ENCODE results near the gene ITGA11. TPM values are rescaled to one million over a fixed set of nuclear protein-coding genes. Genes with fewer than 3 reads are reported as not detected.

Gene ITGA11
- total RNA-seq, 1 donor from 2014 or later: 193 TPM

DNA sequence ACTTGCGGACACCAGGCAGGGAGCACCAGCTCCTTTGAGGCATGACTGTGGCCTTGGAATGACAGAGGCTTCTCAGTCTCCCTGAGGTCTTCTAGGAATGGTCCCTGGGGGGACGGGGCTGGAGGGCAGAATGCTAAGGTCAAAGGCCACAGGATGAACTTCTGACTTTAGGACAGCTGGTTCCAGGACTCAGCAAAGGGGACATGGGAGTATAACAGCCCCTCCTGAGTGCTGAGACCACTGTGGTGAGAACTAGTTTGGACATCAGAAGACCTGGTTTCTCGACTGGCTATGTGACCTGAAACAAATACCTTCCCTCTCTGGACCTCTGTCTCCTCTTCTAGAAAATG is 17.8 kb downstream of the ITGA11 start:
- Histone ChIP-seq H3K9ac (ENCODE audit: low read length) (no peak overlapping the region), H3K27ac (ENCODE audit: low read depth, low read length) (no peak overlapping the region), H4K20me1 (ENCODE audit: insufficient read depth, low read length) (peaks cover 97% of the 10 kb centered on the region), H3K4me2 (ENCODE audit: low read length) (no peak overlapping the region), H3K4me1 (ENCODE audit: insufficient read depth, low read length) (peaks cover 12% of the 10 kb centered on the region), H2AFZ (ENCODE audit: low read depth, low read length) (no peak overlapping the region), H3K36me3 (ENCODE audit: insufficient read depth, low read length) (no peaks in the 10 kb centered on the region), H3K79me2 (ENCODE audit: insufficient read depth, low read length) (peaks cover 96% of the 10 kb centered on the region), H3K9me3 (ENCODE audit: insufficient read depth, low read depth, low read length) (no peaks in the 10 kb centered on the region), H3K27me3 (ENCODE audit: insufficient read depth, low read length) (no peaks in the 10 kb centered on the region), H3K4me3 (ENCODE audit: insufficient read depth, low read depth, low read length) (no peak overlapping the region)
- DNase-seq (ENCODE audit: low read depth): no peak
- Mint-ChIP-seq H3K9me3 (ENCODE audit: unreplicated experiment) (no peaks in the 10 kb centered on the region), H3K4me3 (ENCODE audit: unreplicated experiment) (no peak overlapping the region), H3K27me3 (ENCODE audit: low read depth, unreplicated experiment) (peaks cover 3% of the 10 kb centered on the region), H3K27ac (ENCODE audit: unreplicated experiment) (no peak overlapping the region), H3K4me1 (ENCODE audit: low read depth, unreplicated experiment) (peaks cover 38% of the 10 kb centered on the region), H3K36me3 (ENCODE audit: low read depth, unreplicated experiment) (peaks cover 43% of the 10 kb centered on the region)
- no peak for FAIRE-seq
- TF ChIP-seq, protein P1, sequence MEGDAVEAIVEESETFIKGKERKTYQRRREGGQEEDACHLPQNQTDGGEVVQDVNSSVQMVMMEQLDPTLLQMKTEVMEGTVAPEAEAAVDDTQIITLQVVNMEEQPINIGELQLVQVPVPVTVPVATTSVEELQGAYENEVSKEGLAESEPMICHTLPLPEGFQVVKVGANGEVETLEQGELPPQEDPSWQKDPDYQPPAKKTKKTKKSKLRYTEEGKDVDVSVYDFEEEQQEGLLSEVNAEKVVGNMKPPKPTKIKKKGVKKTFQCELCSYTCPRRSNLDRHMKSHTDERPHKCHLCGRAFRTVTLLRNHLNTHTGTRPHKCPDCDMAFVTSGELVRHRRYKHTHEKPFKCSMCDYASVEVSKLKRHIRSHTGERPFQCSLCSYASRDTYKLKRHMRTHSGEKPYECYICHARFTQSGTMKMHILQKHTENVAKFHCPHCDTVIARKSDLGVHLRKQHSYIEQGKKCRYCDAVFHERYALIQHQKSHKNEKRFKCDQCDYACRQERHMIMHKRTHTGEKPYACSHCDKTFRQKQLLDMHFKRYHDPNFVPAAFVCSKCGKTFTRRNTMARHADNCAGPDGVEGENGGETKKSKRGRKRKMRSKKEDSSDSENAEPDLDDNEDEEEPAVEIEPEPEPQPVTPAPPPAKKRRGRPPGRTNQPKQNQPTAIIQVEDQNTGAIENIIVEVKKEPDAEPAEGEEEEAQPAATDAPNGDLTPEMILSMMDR (IDR thresholded peaks at IDR 0.05; ENCODE audit: insufficient read depth, low read depth, low read length): no peak
- TF ChIP-seq EZH2 (IDR thresholded peaks at IDR 0.05; ENCODE audit: insufficient read depth, low read length): no peak

DNA sequence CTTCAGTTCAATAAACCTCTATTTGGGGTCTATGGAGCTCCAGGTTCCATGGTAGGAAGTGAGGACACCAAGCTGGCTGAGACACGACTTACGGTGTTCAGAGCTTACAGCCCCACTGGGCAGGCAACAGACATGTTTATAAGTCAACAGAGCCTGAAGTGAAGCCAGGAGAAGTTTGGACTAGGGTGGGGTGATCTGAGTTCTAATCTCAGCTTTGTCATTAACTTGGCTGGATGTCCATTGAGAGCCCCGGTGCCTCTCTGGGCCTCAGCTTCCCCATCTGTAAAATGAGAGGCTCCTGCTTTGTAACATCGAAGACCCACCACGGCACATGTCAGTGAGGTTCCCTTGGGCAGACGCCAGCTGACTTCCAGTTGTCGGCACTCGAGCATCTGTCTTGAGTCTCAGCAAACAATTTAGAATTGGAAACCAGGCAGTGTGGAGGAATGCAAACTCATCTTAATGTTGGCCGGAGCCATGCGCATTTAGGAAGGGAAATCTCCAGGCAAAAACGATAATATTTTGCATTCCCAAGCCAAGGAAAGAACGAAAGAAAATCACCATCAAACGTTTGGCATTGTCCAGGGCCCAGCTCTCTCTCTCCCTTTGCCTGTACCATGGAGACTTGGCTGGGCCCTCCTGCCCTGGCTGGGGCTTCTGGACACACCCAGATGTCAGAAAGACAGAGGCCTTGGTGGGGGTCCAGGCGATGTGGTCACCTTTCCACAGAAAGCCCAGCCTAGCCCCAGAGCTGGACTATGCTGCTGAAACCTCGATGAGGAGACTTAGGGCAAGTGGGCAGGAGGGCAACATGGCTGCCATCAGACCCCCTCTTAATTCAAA is 18.4 kb downstream of the ITGA11 start:
- H3K9me3 Mint-ChIP-seq (ENCODE audit: unreplicated experiment): no peaks in the 10 kb centered on the region
- no peaks in the 10 kb centered on the region for H3K27me3 ChIP-seq (ENCODE audit: insufficient read depth, low read length)
- H4K20me1 ChIP-seq (ENCODE audit: insufficient read depth, low read length): peaks cover 97% of the 10 kb centered on the region
- TF ChIP-seq EZH2 (IDR thresholded peaks at IDR 0.05; ENCODE audit: insufficient read depth, low read length): no peak
- TF ChIP-seq, protein P1 (IDR thresholded peaks at IDR 0.05; ENCODE audit: insufficient read depth, low read depth, low read length): no peak
- no peaks in the 10 kb centered on the region for H3K9me3 ChIP-seq (ENCODE audit: insufficient read depth, low read depth, low read length)
- DNase-seq (ENCODE audit: low read depth) (no peak), FAIRE-seq (no peak)
- H3K4me3 Mint-ChIP-seq (ENCODE audit: unreplicated experiment): no peak overlapping the region
- no peak overlapping the region for H3K4me3 ChIP-seq (ENCODE audit: insufficient read depth, low read depth, low read length)
- H3K36me3 Mint-ChIP-seq (ENCODE audit: low read depth, unreplicated experiment): peaks cover 43% of the 10 kb centered on the region
- H3K27me3 Mint-ChIP-seq (ENCODE audit: low read depth, unreplicated experiment): peaks cover 7% of the 10 kb centered on the region
- H3K4me1 ChIP-seq (ENCODE audit: insufficient read depth, low read length): peaks cover 6% of the 10 kb centered on the region
- H3K36me3 ChIP-seq (ENCODE audit: insufficient read depth, low read length): no peaks in the 10 kb centered on the region
- peaks cover 96% of the 10 kb centered on the region for H3K79me2 ChIP-seq (ENCODE audit: insufficient read depth, low read length)
- no peak overlapping the region for H2AFZ ChIP-seq (ENCODE audit: low read depth, low read length)
- no peak overlapping the region for H3K27ac Mint-ChIP-seq (ENCODE audit: unreplicated experiment)
- no peak overlapping the region for H3K27ac ChIP-seq (ENCODE audit: low read depth, low read length)
- no peak overlapping the region for H3K9ac ChIP-seq (ENCODE audit: low read length)
- no peak overlapping the region for H3K4me2 ChIP-seq (ENCODE audit: low read length)
- H3K4me1 Mint-ChIP-seq (ENCODE audit: low read depth, unreplicated experiment): peaks cover 32% of the 10 kb centered on the region

DNA sequence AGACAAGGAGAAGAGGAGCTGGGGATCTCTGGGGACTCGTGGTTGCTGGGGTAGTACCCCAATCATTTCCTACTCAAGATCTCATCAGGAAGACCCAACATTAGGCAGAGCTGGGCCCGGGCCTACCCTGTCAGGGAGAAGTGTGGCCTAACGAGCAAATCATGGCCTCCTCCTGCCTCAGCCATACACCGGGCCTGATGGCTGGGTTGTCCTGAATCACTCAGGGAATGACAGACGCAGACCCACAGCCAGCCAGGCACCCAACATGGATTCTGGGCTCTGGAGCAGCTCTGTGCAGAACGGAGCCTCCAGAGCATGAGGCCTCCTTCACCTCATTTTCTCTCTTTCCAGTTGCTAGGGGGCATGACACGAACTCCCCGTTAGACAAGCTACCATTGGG is 19.7 kb downstream of the ITGA11 start:
- Histone ChIP-seq H3K9ac (ENCODE audit: low read length) (no peak overlapping the region), H3K4me2 (ENCODE audit: low read length) (no peak overlapping the region), H3K9me3 (ENCODE audit: insufficient read depth, low read depth, low read length) (no peaks in the 10 kb centered on the region), H2AFZ (ENCODE audit: low read depth, low read length) (no peak overlapping the region), H3K4me3 (ENCODE audit: insufficient read depth, low read depth, low read length) (no peak overlapping the region), H3K36me3 (ENCODE audit: insufficient read depth, low read length) (peaks cover 3% of the 10 kb centered on the region), H3K79me2 (ENCODE audit: insufficient read depth, low read length) (peaks cover 97% of the 10 kb centered on the region), H3K27me3 (ENCODE audit: insufficient read depth, low read length) (no peaks in the 10 kb centered on the region), H4K20me1 (ENCODE audit: insufficient read depth, low read length) (peaks cover 99% of the 10 kb centered on the region), H3K27ac (ENCODE audit: low read depth, low read length) (no peak overlapping the region), H3K4me1 (ENCODE audit: insufficient read depth, low read length) (peaks cover 4% of the 10 kb centered on the region)
- H3K36me3 Mint-ChIP-seq (ENCODE audit: low read depth, unreplicated experiment): peaks cover 49% of the 10 kb centered on the region
- no peak for FAIRE-seq
- TF ChIP-seq, protein P1 (IDR thresholded peaks at IDR 0.05; ENCODE audit: insufficient read depth, low read depth, low read length): no peak
- TF ChIP-seq EZH2 (IDR thresholded peaks at IDR 0.05; ENCODE audit: insufficient read depth, low read length): no peak
- DNase-seq (ENCODE audit: low read depth): no peak
- peaks cover 7% of the 10 kb centered on the region for H3K27me3 Mint-ChIP-seq (ENCODE audit: low read depth, unreplicated experiment)
- H3K9me3 Mint-ChIP-seq (ENCODE audit: unreplicated experiment): no peaks in the 10 kb centered on the region
- H3K27ac Mint-ChIP-seq (ENCODE audit: unreplicated experiment): no peak overlapping the region
- no peak overlapping the region for H3K4me3 Mint-ChIP-seq (ENCODE audit: unreplicated experiment)
- H3K4me1 Mint-ChIP-seq (ENCODE audit: low read depth, unreplicated experiment): peaks cover 21% of the 10 kb centered on the region
